K562 (cell line): ENCODE results near the gene IL1F10. TPM values are rescaled to one million over a fixed set of nuclear protein-coding genes. Genes with fewer than 3 reads are reported as not detected.

Experiments
- ATAC-seq: fragments of 200-7000 bp; cut with Tn5 transposase; 3 replicates; pipeline ENCODE4 v1.9.1; 2020; ENCODE audit warnings: moderate library complexity
- BruUV-seq: library from RNA; stranded (reverse); fragments of 400-500 nt; replicated peaks from 2 replicates; lab custom pipeline; 2021; lab: Mats Ljungman, UMichigan
- CTCF ChIA-PET: fragments of 300-600 bp; formaldehyde crosslinking; extraction: SDS; loops from one replicate; lab custom pipeline; 2021; ENCODE audit warnings: low intra/inter-chr PET ratio; lab: Yijun Ruan, JAX
- POLR2A ChIA-PET: fragments of 300-600, 350-650 bp; sonication (Branson Sonifier 250); formaldehyde crosslinking; extraction: SDS; loops from one replicate; lab custom pipeline; 2021; ENCODE audit warnings: antibody characterized with exemption, inconsistent platforms; lab: Yijun Ruan, JAX
- DNase-seq, 4 experiments: peaks; one replicate each; pipeline versions ENCODE4 v3.0.0 to v3.0.0-alpha.2; 2011 to 2018; ENCODE audit warnings: low spot score in 3 of 4, mixed read lengths in 3 of 4; ENCODE audit errors: extremely low read depth in 1 of 4
- FAIRE-seq: peaks from 2 replicates; lab custom pipeline; 2011; peaks lifted over from hg19 to GRCh38; lab: Jason Lieb, UNC
- H2AFZ ChIP-seq: 2 replicates; pipeline ENCODE4 v1.6.0; 2011; ENCODE audit warnings: low read depth, low read length, control low read depth, inconsistent platforms
- H3K27ac ChIP-seq: fragments of 200-600 bp; 3 replicates; pipeline ENCODE4 v1.8.0; 2011; ENCODE audit warnings: low read depth, mild to moderate bottlenecking, control low read depth, inconsistent platforms, low read length, moderate library complexity, mixed read lengths; ENCODE audit errors: extremely low read depth
- H3K27me3 ChIP-seq, 2 experiments: fragments of 300-600 bp in 1 of 2; 2 replicates in 1 of 2; 3 replicates in 1 of 2; pipeline versions ENCODE4 v1.6.0 to v1.8.0; 2011; ENCODE audit warnings: inconsistent platforms in 2 of 2, low read length in 2 of 2, mild to moderate bottlenecking in 1 of 2, mixed read lengths in 1 of 2, moderate library complexity in 1 of 2; ENCODE audit not compliant: control insufficient read depth in 2 of 2, insufficient read depth in 2 of 2
- H3K36me3 ChIP-seq: fragments of 300-600 bp; 3 replicates; pipeline ENCODE4 v1.8.0; 2011; ENCODE audit warnings: mild to moderate bottlenecking, low read length, inconsistent platforms; ENCODE audit not compliant: control insufficient read depth, insufficient read depth
- H3K4me1 ChIP-seq, 2 experiments: fragments of 200-600 bp in 1 of 2; replicated peaks in 1 of 2; 2 replicates in 1 of 2; 3 replicates in 1 of 2; pipeline versions ENCODE4 v1.5.1 to v1.8.0; 2011; ENCODE audit warnings: inconsistent platforms in 2 of 2, low read length in 2 of 2, mild to moderate bottlenecking in 1 of 2, mixed read lengths in 1 of 2, moderate library complexity in 1 of 2; ENCODE audit not compliant: control insufficient read depth in 2 of 2, insufficient read depth in 2 of 2
- H3K4me2 ChIP-seq: 2 replicates; pipeline ENCODE4 v1.6.1; 2011; ENCODE audit warnings: low read length, control low read depth, inconsistent platforms, mixed read lengths; ENCODE audit not compliant: insufficient read depth
- H3K4me3 ChIP-seq: fragments of 200-600 bp; sonication (generic), shearing (Covaris generic); 2 replicates; pipeline ENCODE4 v1.5.1; 2016; ENCODE audit warnings: control low read depth, inconsistent platforms
- H3K79me2 ChIP-seq: fragments of 200-600 bp; 3 replicates; pipeline ENCODE4 v1.8.0; 2011; ENCODE audit warnings: low read length, inconsistent platforms; ENCODE audit not compliant: control insufficient read depth, insufficient read depth
- H3K9ac ChIP-seq, 2 experiments: 2 replicates each; pipeline versions ENCODE4 v1.6.0 to v1.6.1; 2011; ENCODE audit warnings: low read depth in 2 of 2, low read length in 2 of 2, control low read depth in 1 of 2, inconsistent platforms in 1 of 2, mild to moderate bottlenecking in 1 of 2, mixed read lengths in 1 of 2; ENCODE audit not compliant: insufficient read depth in 1 of 2
- H3K9me1 ChIP-seq: one replicate; pipeline ENCODE4 v1.6.0; 2011; ENCODE audit warnings: inconsistent platforms, mild to moderate bottlenecking, low read length, moderate library complexity; ENCODE audit not compliant: control insufficient read depth, insufficient read depth
- H3K9me3 ChIP-seq: replicated peaks from 2 replicates; pipeline ENCODE4 v1.5.1; 2011; ENCODE audit warnings: low read depth, low read length, inconsistent platforms; ENCODE audit not compliant: control insufficient read depth, insufficient read depth
- H4K20me1 ChIP-seq: replicated peaks from 2 replicates; pipeline ENCODE4 v1.6.1; 2011; ENCODE audit warnings: low read length, inconsistent platforms, mixed read lengths; ENCODE audit not compliant: control insufficient read depth, insufficient read depth
- SIN3A ChIP-seq, 2 experiments: fragments of 150-350 bp in 1 of 2; IDR thresholded peaks; 2 replicates each; pipeline ENCODE4 v1.6.1; 2011 to 2016; ENCODE audit warnings: borderline replicate concordance in 2 of 2, low read depth in 2 of 2, low read length in 2 of 2, mild to moderate bottlenecking in 2 of 2, moderate library complexity in 2 of 2; ENCODE audit not compliant: control insufficient read depth in 1 of 2
- ZNF589 ChIP-seq: fragments of 200-800 bp; sonication (Bioruptor generic); IDR thresholded peaks from 2 replicates; pipeline ENCODE4 v1.6.1; 2016; ENCODE audit warnings: low read depth, missing genetic modification characterization, missing compliant biosample characterization
- WGBS: fragments of 100-300 bp; shearing (Covaris generic); methylation state at CpG from one replicate; pipeline ENCODE4 v1.1.6; 2016; ENCODE audit warnings: low coverage, mixed read lengths; ENCODE audit not compliant: insufficient coverage; ENCODE audit errors: missing lambda C conversion rate; 5-methylcytosine and 5-hydroxymethylcytosine counted together
- in situ Hi-C: fragments of 300-500 bp; cut with MboI; formaldehyde crosslinking; loops from 4 replicates; pipeline ENCODE4 v1.15.0; 2018; ENCODE audit warnings: inconsistent platforms, mixed read lengths
- intact Hi-C: fragments of 100-400 bp; cut with micrococcal nuclease; formaldehyde crosslinking; loops from 2 replicates; pipeline ENCODE4 v1.14.2; 2022
- polyA plus RNA-seq, 8 experiments: library from polyadenylated mRNA; depleted of rRNA in 4 of 8; stranded (reverse) in 5 of 8; unstranded in 3 of 8; fragments of >200 nt; fragmentation: Nextera tagmentation in 2 of 8; fragmentation: Illumina TruSeq in 1 of 8; extraction: Ambion mirVana in 2 of 8; extraction: Trizol in 1 of 8; gene quantifications; 2 replicates each; pipeline versions ENCODE4 v1.2.1 to v1.2.3, GENCODE V29; 2011 to 2014; ENCODE audit warnings: inconsistent platforms in 1 of 8, missing spikeins in 1 of 8
- total RNA-seq, 7 experiments: library from RNA; depleted of rRNA in 6 of 7; stranded (reverse); fragments of >200 nt in 6 of 7; fragmentation: Illumina TruSeq in 2 of 7; extraction: Trizol in 2 of 7; gene quantifications; 2 replicates each; pipeline versions ENCODE4 v1.2.1 to v1.2.3, GENCODE V29; 2011 to 2021; ENCODE audit warnings: low replicate concordance in 1 of 7
- TF ChIP-seq, protein P1 (sequence below): fragments of 450-650 bp; IDR thresholded peaks from 2 replicates; pipeline ENCODE4 v1.6.1; 2014; ENCODE audit warnings: low read depth, mild to moderate bottlenecking, moderate library complexity, borderline replicate concordance

IL1F10 gene
- total and polyA plus RNA-seq, 9 of the 15 experiments (the other 6 are each of a cell fraction or from before 2014, with no cell fraction given): not detected

DNA sequence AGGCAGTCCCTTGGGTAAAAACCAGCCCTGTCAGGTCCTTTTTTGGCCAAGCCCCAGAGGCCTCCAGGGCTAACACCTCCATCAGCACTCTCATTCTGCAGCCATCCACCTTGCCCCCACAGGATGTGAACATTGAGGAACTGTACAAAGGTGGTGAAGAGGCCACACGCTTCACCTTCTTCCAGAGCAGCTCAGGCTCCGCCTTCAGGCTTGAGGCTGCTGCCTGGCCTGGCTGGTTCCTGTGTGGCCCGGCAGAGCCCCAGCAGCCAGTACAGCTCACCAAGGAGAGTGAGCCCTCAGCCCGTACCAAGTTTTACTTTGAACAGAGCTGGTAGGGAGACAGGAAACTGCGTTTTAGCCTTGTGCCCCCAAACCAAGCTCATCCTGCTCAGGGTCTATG lies 7.3 kb downstream of the IL1F10 start:
- FAIRE-seq: no peak
- no peaks in the 10 kb centered on the region for H3K4me1 ChIP-seq
- intact Hi-C loops: no loop called here
- TF ChIP-seq ZNF589: no peak
- no peak for TF ChIP-seq SIN3A (IDR thresholded peaks at IDR 0.05; ENCODE audit: borderline replicate concordance in 2 of 2, control insufficient read depth in 1 of 2, low read depth in 2 of 2, low read length in 2 of 2)
- TF ChIP-seq, protein P1, sequence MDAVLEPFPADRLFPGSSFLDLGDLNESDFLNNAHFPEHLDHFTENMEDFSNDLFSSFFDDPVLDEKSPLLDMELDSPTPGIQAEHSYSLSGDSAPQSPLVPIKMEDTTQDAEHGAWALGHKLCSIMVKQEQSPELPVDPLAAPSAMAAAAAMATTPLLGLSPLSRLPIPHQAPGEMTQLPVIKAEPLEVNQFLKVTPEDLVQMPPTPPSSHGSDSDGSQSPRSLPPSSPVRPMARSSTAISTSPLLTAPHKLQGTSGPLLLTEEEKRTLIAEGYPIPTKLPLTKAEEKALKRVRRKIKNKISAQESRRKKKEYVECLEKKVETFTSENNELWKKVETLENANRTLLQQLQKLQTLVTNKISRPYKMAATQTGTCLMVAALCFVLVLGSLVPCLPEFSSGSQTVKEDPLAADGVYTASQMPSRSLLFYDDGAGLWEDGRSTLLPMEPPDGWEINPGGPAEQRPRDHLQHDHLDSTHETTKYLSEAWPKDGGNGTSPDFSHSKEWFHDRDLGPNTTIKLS: no peak
- TF ChIP-seq, all 486 proteins: peak for 0
- Histone ChIP-seq H3K4me2 (no peak overlapping the region), H3K9me1 (no peaks in the 10 kb centered on the region), H3K27me3 (peaks cover 15 to 31% of the 10 kb centered on the region in 2 experiments; a peak in 4 of 5 replicates), H3K36me3 (no peaks in the 10 kb centered on the region), H2AFZ (no peak overlapping the region), H3K9ac (0 out of 4 replicates have a peak overlapping the region, but pooled peaks of 1 of the 2 experiments have one; percentile 29), H4K20me1 (no peaks in the 10 kb centered on the region), H3K4me3 (no peak overlapping the region), H3K9me3 (no peaks in the 10 kb centered on the region), H3K27ac (no peak overlapping the region), H3K79me2 (no peaks in the 10 kb centered on the region)
- ChIA-PET POLR2A (interaction anchor here (1.1 kb wide), 1 partner anchor 14 kb away, joined by 3 read pairs; no protein-coding TSS in a partner anchor), CTCF (no interaction called here)
- ATAC-seq (no peak), DNase-seq (no peak)
- 0% methylated on average over 5 of the region's 5 CpGs for WGBS
- in situ Hi-C loops: no loop called here
- BruUV-seq: no TSS peak
